Activated T-helper 17 cell treated with anti-CD3 and anti-CD28 coated beads, Interleukin-2, amount 50 U/mL, for 72 hours (primary cell): ENCODE data around the gene RNF151. TPM values are rescaled to one million over a fixed set of nuclear protein-coding genes. Genes with fewer than 3 reads are reported as not detected.
"Not testable (repeated sequence)": the region's sequence is repeated elsewhere in the genome, so short reads cannot be mapped to it uniquely, and the experiment has no call there.

Experiments
- ATAC-seq: fragments of 150-1000 bp; cut with Tn5 transposase; replicated peaks from 2 replicates; pipeline ENCODE4 v1.10.0; 2021; ENCODE audit warnings: mild to moderate bottlenecking, moderate library complexity
- H3K27ac Mint-ChIP-seq: one replicate; pipeline ENCODE4 v1.8.0; 2022; ENCODE audit warnings: mixed read lengths
- H3K27me3 Mint-ChIP-seq: one replicate; pipeline ENCODE4 v1.8.0; 2022; ENCODE audit warnings: mixed read lengths
- H3K36me3 Mint-ChIP-seq: one replicate; pipeline ENCODE4 v1.8.0; 2022; ENCODE audit warnings: low read depth, mild to moderate bottlenecking, mixed read lengths
- H3K4me1 Mint-ChIP-seq: one replicate; pipeline ENCODE4 v1.8.0; 2022; ENCODE audit warnings: mixed read lengths
- H3K4me3 Mint-ChIP-seq: one replicate; pipeline ENCODE4 v1.8.0; 2022; ENCODE audit warnings: mild to moderate bottlenecking, mixed read lengths
- H3K9me3 Mint-ChIP-seq: one replicate; pipeline ENCODE4 v1.8.0; 2022; ENCODE audit warnings: mixed read lengths
- total RNA-seq, 2 donors: library from RNA; stranded (reverse); gene quantifications; one replicate each; pipeline ENCODE4 v1.2.3, GENCODE V29; 2022

The RNF151 gene
- total RNA-seq, 2 donors from 2014 or later, result 0.32 TPM; not detected in 1

DNA sequence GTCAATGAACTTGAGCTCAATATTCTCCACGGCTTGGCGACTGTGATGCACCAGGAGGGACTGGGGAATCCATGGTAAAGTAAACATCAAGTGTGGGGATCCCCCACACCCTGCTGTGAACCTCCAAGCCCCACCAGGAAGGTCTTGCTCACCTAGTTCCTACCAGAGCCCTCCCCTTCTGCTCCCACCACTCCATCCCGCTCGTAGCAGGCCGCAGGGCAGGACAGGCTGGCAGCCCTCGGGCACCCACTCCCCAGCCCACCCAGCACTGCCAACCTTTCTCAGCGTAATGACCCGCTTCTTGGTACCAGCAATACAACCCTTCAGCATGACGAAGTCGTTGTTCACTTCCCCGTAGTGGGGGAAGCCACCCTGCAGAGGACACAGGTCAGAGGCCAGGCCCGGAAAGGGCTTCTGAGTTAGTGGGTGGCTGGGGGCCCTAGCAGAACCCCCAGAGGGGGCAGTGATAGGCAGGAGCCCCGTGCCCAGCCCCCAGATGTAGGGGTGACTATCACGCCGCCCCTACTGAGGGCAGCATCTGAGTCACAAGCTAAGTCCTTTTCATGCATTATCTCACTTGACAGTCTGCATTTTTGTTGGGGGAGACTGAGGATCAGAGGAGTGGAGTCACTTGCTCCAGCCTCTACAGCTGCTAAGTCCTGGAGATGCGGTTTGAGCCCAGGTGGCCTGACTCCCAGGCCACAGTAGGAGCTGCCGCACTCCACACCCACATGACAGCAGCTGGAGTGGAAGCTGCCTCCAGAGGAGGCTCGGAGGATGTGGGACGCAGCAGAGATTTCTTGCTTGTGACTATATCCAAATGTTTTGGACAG is 20.9 kb upstream of the RNF151 start:
- peaks cover 12% of the 10 kb centered on the region for H3K4me1 Mint-ChIP-seq
- no peak overlapping the region for H3K27ac Mint-ChIP-seq
- peaks cover 8% of the 10 kb centered on the region for H3K36me3 Mint-ChIP-seq
- H3K27me3 Mint-ChIP-seq, result no peaks in the 10 kb centered on the region
- H3K4me3 Mint-ChIP-seq, result no peak overlapping the region
- H3K9me3 Mint-ChIP-seq, result no peaks in the 10 kb centered on the region
- ATAC-seq, result no peak

- H3K9me3 Mint-ChIP-seq, result no peaks in the 10 kb centered on the region
Observed at GRCh38 chr16:1946495-1947368, 19.9 kb upstream of the RNF151 start.

GRCh38 chr16:1947369-1947670 is 19.3 kb upstream of the RNF151 start:
- no peaks in the 10 kb centered on the region for H3K9me3 Mint-ChIP-seq
- no peak overlapping the region for H3K27ac Mint-ChIP-seq
- no peak overlapping the region for H3K4me3 Mint-ChIP-seq
- peaks cover 7% of the 10 kb centered on the region for H3K4me1 Mint-ChIP-seq
- ATAC-seq, result no peak
- no peaks in the 10 kb centered on the region for H3K27me3 Mint-ChIP-seq
- H3K36me3 Mint-ChIP-seq, result no peaks in the 10 kb centered on the region

More at GRCh38 chr16:1946495-1947368, 19.9 kb upstream of the RNF151 start:
- Mint-ChIP-seq H3K27me3 (no peaks in the 10 kb centered on the region), H3K27ac (no peak overlapping the region), H3K4me3 (no peak overlapping the region), H3K36me3 (peaks cover under 1% of the 10 kb centered on the region), H3K4me1 (peaks cover 7% of the 10 kb centered on the region)
- no peak for ATAC-seq

- Mint-ChIP-seq H3K4me1 (peaks cover 8% of the 10 kb centered on the region), H3K27me3 (no peaks in the 10 kb centered on the region), H3K27ac (no peak overlapping the region), H3K4me3 (no peak overlapping the region), H3K9me3 (no peaks in the 10 kb centered on the region), H3K36me3 (no peaks in the 10 kb centered on the region)
- no peak for ATAC-seq
Observed at GRCh38 chr16:1949507-1949906, 17.1 kb upstream of the RNF151 start.

DNA sequence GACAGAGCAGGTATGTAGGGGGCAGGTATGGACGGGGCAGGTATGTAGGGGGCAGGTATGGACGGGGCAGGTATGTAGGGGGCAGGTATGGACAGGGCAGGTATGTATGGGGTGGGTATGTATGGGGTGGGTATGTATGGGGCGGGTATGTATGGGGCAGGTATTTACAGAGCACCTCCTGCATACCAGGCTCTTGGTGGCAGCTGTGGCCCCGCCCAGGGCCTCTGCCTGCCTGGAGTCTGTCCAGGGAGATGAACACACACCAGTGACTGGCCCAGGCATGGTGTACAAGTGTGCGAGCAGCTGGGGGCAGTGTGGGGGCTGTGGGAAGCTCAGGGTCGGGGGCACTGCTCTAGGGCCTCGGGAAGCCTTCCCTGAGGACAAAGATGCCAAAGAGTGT is 16.6 kb upstream of the RNF151 start:
- Mint-ChIP-seq H3K9me3 (no peaks in the 10 kb centered on the region), H3K36me3 (no peaks in the 10 kb centered on the region), H3K27me3 (no peaks in the 10 kb centered on the region), H3K27ac (no peak overlapping the region), H3K4me3 (no peak overlapping the region), H3K4me1 (peaks cover 6% of the 10 kb centered on the region)
- no peak for ATAC-seq

DNA sequence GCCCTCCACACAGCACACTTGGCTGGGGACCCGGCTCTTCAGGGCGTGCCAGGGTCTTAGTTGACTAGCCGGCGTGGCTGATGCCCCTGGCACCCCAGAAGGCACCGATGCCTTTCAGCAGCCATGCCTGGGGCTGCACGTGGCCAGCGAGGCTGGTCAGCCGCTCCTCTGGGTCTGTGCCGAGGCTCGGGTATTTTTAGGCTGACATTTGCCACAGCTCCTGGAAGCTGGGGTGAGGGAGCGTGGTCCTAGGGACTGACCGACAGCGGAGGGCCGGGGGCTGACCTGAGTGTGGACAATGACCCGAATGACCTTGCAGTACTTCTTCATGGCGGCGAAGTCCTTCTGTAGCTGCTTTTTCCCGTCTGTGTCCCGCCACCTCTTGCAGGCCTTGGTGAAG is 16.1 kb upstream of the RNF151 start:
- no peak overlapping the region for H3K27ac Mint-ChIP-seq
- no peaks in the 10 kb centered on the region for H3K27me3 Mint-ChIP-seq
- H3K36me3 Mint-ChIP-seq, result no peaks in the 10 kb centered on the region
- no peak for ATAC-seq
- no peak overlapping the region for H3K4me3 Mint-ChIP-seq
- peaks cover 6% of the 10 kb centered on the region for H3K4me1 Mint-ChIP-seq
- H3K9me3 Mint-ChIP-seq, result no peaks in the 10 kb centered on the region

DNA sequence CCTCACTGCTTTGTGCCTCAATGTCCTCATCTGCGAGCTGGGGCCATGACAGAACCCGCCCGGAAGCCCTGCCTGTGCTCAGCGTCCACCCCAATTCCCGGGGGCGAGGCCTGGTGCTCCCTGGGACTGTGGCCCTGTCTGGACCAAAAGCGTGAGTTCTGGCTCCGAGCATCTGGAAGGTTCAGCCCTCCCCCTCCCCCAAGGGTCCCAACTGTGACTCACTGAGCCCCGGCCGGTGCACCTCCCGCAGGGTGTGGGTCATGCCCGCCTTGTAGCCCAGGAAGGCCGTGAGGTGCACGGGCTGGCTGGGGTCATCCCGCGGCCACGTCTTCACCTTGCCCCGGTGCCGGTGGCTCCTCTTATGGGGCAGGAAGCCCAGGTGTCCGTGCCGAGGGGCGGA is 12.9 kb upstream of the RNF151 start:
- H3K4me3 Mint-ChIP-seq, result no peak overlapping the region
- H3K36me3 Mint-ChIP-seq, result no peaks in the 10 kb centered on the region
- H3K9me3 Mint-ChIP-seq, result no peaks in the 10 kb centered on the region
- ATAC-seq, result no peak
- no peaks in the 10 kb centered on the region for H3K27me3 Mint-ChIP-seq
- H3K27ac Mint-ChIP-seq, result no peak overlapping the region
- H3K4me1 Mint-ChIP-seq, result peaks cover 6% of the 10 kb centered on the region

GRCh38 chr16:1957434-1958142 is 9.1 kb upstream of the RNF151 start:
- not testable (repeated sequence) for H3K4me3 Mint-ChIP-seq, H3K27me3 Mint-ChIP-seq, ATAC-seq, H3K27ac Mint-ChIP-seq, H3K9me3 Mint-ChIP-seq
- Mint-ChIP-seq H3K36me3 (peaks cover 30% of the 10 kb centered on the region), H3K4me1 (peaks cover 13% of the 10 kb centered on the region)

GRCh38 chr16:1958143-1958491 is 8.5 kb upstream of the RNF151 start:
- H3K9me3 Mint-ChIP-seq, H3K27me3 Mint-ChIP-seq, H3K4me3 Mint-ChIP-seq, H3K27ac Mint-ChIP-seq, ATAC-seq: not testable (repeated sequence)
- H3K4me1 Mint-ChIP-seq, result peaks cover 10% of the 10 kb centered on the region
- peaks cover 35% of the 10 kb centered on the region for H3K36me3 Mint-ChIP-seq

GRCh38 chr16:1958715-1959268 is 7.9 kb upstream of the RNF151 start:
- Mint-ChIP-seq H3K4me3 (peak overlapping the region; percentile 89), H3K9me3 (no peaks in the 10 kb centered on the region), H3K27ac (peak overlapping the region; percentile 88), H3K36me3 (peaks cover 42% of the 10 kb centered on the region), H3K4me1 (peaks cover 14% of the 10 kb centered on the region), H3K27me3 (no peaks in the 10 kb centered on the region)
- ATAC-seq, result peak; percentile 4

- Mint-ChIP-seq H3K9me3 (no peaks in the 10 kb centered on the region), H3K27me3 (no peaks in the 10 kb centered on the region), H3K4me3 (peak within 1 kb of the TSS; percentile 89), H3K27ac (peak within 1 kb of the TSS; percentile 88), H3K36me3 (peaks cover 48% of the 10 kb centered on the region), H3K4me1 (peaks cover 14% of the 10 kb centered on the region)
- peak; percentile 91 for ATAC-seq
Observed at GRCh38 chr16:1959269-1960039, 7.2 kb upstream of the RNF151 start, which contains the start of gene NDUFB10. Gene NDUFB10 (plus strand): TSS chr16:1959538. CDS start chr16:1959625, 87 bp downstream.

DNA sequence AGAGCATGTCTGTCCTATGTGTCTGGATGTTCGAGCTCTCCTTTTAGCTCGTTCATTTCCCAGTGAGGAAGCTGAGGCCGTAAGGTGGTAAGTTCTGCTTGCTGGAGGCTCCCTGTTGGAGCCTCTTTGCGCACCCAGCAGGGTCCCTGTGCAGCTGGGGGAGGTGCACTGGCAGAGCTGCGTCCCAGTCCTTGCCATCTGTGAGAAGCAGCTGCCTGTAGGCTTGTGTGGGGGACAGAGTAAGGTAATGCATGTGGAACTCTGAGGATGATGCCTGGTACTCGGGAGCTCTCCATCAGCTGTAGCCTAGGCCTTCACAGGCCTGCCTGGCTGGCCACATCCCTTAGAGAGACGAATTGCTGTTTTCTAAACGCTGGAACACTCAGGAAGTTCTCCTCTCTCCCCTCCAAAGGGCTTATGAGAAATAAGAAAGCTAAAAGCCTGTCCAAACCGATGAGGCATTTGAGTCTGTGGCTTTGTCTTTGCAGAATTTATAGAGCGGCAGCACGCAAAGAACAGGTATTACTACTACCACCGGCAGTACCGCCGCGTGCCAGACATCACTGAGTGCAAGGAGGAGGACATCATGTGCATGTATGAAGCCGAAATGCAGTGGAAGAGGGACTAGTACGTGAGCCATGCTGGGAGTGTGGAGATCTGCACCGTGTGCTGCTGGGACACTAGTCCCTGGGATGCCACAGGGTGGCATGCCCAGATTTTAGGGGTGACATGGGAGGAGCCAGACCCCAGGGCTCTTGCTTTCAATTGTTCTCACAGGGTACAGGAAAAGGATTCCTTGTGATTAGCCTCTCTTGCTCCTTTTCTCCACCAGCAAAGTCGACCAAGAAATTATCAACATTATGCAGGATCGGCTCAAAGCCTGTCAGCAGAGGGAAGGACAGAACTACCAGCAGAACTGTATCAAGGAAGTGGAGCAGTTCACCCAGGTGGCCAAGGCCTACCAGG is 5.7 kb upstream of the RNF151 start:
- Mint-ChIP-seq H3K27me3 (no peaks in the 10 kb centered on the region), H3K4me3 (peak overlapping the region; percentile 89), H3K27ac (peak overlapping the region; percentile 88), H3K4me1 (peaks cover 14% of the 10 kb centered on the region), H3K9me3 (no peaks in the 10 kb centered on the region), H3K36me3 (peaks cover 63% of the 10 kb centered on the region)
- ATAC-seq, result no peak

GRCh38 chr16:1961651-1962067 is 5.0 kb upstream of the RNF151 start:
- H3K36me3 Mint-ChIP-seq, result peaks cover 64% of the 10 kb centered on the region
- no peak overlapping the region for H3K27ac Mint-ChIP-seq
- ATAC-seq, result no peak
- peaks cover 14% of the 10 kb centered on the region for H3K4me1 Mint-ChIP-seq
- H3K27me3 Mint-ChIP-seq, result no peaks in the 10 kb centered on the region
- H3K9me3 Mint-ChIP-seq, result no peaks in the 10 kb centered on the region
- peak overlapping the region; percentile 89 for H3K4me3 Mint-ChIP-seq
